OCI-LY3 (cell line): Measurements from ENCODE around the gene IGHMBP2.
A peak's percentile ranks its signal among the peaks of the same experiment; 100 is the strongest.
"Not testable (repeated sequence)": the region's sequence is repeated elsewhere in the genome, so short reads cannot be mapped to it uniquely, and the experiment has no call there.

Source experiments
- H2AFZ ChIP-seq: fragments of 200-600, 300-600 bp; shearing (Covaris generic); 2 replicates; pipeline ENCODE4 v1.6.0; 2014; ENCODE audit warnings: antibody characterized with exemption, low read depth, low read length
- H3K27ac ChIP-seq: fragments of 200-600, 300-600 bp; sonication (generic); 2 replicates; pipeline ENCODE4 v1.5.1; 2014; ENCODE audit warnings: mild to moderate bottlenecking, low read length, moderate library complexity, mixed read lengths
- H3K27me3 ChIP-seq: fragments of 200-600, 300-600 bp; sonication (generic); 2 replicates; pipeline ENCODE4 v1.6.1; 2014; ENCODE audit warnings: low read depth, low read length, mixed read lengths
- H3K36me3 ChIP-seq: fragments of 200-600, 300-600 bp; sonication (generic); replicated peaks from 2 replicates; pipeline ENCODE3; 2014; ENCODE audit warnings: low read depth, low read length, mixed read lengths
- H3K4me1 ChIP-seq: fragments of 300-600, 200-600 bp; sonication (generic); 2 replicates; pipeline ENCODE4 v1.6.1; 2014; ENCODE audit warnings: low read length, mixed read lengths
- H3K4me2 ChIP-seq: fragments of 200-600, 300-600 bp; sonication (generic); 2 replicates; pipeline ENCODE4 v1.6.1; 2014; ENCODE audit warnings: low read length, mixed read lengths
- H3K4me3 ChIP-seq: fragments of 300-600, 200-600 bp; sonication (generic); 2 replicates; pipeline ENCODE4 v1.5.1; 2014; ENCODE audit warnings: antibody characterized with exemption, mild to moderate bottlenecking, low read length, moderate library complexity
- H3K79me2 ChIP-seq: fragments of 300-600, 200-600 bp; shearing (Covaris generic); 2 replicates; pipeline ENCODE4 v1.6.1; 2014; ENCODE audit warnings: mild to moderate bottlenecking, low read length, mixed read lengths
- H3K9ac ChIP-seq: fragments of 300-600, 200-600 bp; shearing (Covaris generic); 2 replicates; pipeline ENCODE4 v1.6.0; 2014; ENCODE audit warnings: mild to moderate bottlenecking, low read length, moderate library complexity
- H3K9me3 ChIP-seq: fragments of 200-600, 300-600 bp; shearing (Covaris generic); 2 replicates; pipeline ENCODE4 v1.6.1; 2014; ENCODE audit warnings: low read length, mixed read lengths; ENCODE audit not compliant: insufficient read depth
- H4K20me1 ChIP-seq: fragments of 200-600, 300-600 bp; sonication (generic); 2 replicates; pipeline ENCODE4 v1.6.1; 2016; ENCODE audit warnings: low read length, mixed read lengths; ENCODE audit not compliant: insufficient read depth
- EZH2phosphoT487 ChIP-seq: fragments of 200-600 bp; shearing (Covaris generic); IDR thresholded peaks from 2 replicates; pipeline ENCODE4 v1.6.1; 2018; ENCODE audit warnings: antibody characterized with exemption, mixed run types, low read depth
- TF ChIP-seq, protein P1 (sequence below): fragments of 200-600, 300-600 bp; sonication (generic); IDR thresholded peaks from 2 replicates; pipeline ENCODE4 v1.5.1; 2014; ENCODE audit warnings: antibody characterized with exemption, low read length, low read depth

IGHMBP2 gene

DNA sequence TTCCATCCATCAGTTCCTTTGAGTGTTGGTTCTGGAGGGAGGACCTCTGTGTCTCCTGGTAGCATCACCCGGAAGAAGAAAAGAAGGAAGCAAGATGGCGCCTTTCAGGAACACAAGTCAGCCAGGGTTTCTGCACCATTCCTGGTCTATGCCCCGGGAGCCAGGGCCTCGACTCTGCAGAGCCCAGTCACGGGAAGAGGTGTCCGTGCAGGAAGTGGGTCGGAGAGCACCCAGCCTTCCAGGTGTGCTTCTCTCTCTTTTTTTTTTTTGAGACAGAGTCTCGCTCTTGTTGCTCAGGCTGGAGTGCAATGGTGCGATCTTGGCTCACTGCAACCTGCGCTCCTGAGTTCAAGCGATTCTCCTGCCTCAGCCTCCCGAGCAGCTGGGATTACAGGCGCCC is 21.3 kb upstream of the IGHMBP2 start:
- H3K4me3 ChIP-seq = no peak overlapping the region
- no peak overlapping the region for H3K9ac ChIP-seq
- H3K4me1 ChIP-seq = no peaks in the 10 kb centered on the region
- no peaks in the 10 kb centered on the region for H3K79me2 ChIP-seq
- no peaks in the 10 kb centered on the region for H3K9me3 ChIP-seq
- no peak overlapping the region for H2AFZ ChIP-seq
- H4K20me1 ChIP-seq = no peaks in the 10 kb centered on the region
- no peaks in the 10 kb centered on the region for H3K36me3 ChIP-seq
- H3K27me3 ChIP-seq = no peaks in the 10 kb centered on the region
- H3K27ac ChIP-seq = no peak overlapping the region
- no peak overlapping the region for H3K4me2 ChIP-seq
- no peak for TF ChIP-seq EZH2phosphoT487
- TF ChIP-seq, protein P1, sequence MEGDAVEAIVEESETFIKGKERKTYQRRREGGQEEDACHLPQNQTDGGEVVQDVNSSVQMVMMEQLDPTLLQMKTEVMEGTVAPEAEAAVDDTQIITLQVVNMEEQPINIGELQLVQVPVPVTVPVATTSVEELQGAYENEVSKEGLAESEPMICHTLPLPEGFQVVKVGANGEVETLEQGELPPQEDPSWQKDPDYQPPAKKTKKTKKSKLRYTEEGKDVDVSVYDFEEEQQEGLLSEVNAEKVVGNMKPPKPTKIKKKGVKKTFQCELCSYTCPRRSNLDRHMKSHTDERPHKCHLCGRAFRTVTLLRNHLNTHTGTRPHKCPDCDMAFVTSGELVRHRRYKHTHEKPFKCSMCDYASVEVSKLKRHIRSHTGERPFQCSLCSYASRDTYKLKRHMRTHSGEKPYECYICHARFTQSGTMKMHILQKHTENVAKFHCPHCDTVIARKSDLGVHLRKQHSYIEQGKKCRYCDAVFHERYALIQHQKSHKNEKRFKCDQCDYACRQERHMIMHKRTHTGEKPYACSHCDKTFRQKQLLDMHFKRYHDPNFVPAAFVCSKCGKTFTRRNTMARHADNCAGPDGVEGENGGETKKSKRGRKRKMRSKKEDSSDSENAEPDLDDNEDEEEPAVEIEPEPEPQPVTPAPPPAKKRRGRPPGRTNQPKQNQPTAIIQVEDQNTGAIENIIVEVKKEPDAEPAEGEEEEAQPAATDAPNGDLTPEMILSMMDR = no peak

DNA sequence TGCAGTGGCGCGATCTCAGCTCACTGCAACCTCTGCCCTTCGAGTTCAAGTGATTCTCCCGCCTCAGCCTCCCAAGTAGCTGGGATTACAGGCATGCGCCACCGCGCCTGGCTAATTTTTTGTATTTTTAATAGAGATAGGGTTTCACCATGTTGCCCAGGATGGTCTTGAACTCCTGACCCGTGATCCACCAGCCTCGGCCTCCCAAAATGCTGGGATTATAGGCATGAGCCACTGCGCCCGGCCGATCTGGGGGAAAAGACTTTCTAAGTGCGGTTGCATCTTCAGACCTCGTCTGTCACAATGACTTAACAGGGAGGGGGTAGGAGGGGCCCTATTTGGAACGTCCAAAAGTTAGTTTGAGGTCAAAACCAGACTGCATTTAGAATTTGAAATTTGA is 18.9 kb upstream of the IGHMBP2 start:
- not testable (repeated sequence) for H2AFZ ChIP-seq, H3K4me3 ChIP-seq, H4K20me1 ChIP-seq, H3K36me3 ChIP-seq, H3K4me1 ChIP-seq, H3K27ac ChIP-seq, H3K27me3 ChIP-seq, H3K4me2 ChIP-seq, H3K79me2 ChIP-seq, H3K9ac ChIP-seq, H3K9me3 ChIP-seq

DNA sequence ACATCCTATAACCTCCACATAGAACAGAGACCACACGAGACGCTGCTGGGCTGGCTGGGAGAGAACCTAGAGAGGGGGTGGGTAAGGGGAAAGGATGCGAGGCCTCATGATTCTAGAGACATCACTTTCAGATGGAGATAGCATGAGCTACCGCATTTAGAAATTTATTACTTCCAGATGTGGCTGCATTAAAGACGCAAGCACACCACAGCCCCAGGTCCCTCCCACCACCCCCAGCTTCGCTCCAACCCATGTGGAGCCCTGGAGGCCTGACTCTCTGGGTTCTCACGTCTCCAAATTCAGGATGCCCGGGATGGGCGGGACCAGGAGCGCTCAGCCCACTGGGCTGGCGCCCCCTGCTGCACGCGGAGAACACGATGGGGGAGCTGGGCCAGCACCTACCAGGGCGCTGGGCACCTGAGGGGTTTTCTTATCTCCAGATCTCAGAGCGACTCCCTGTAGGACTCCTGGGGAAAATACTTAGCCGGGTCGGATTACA is 13.7 kb upstream of the IGHMBP2 start:
- Histone ChIP-seq H4K20me1 (peaks cover 4% of the 10 kb centered on the region; the same call in 1 of the 2 replicates), H3K4me1 (no peaks in the 10 kb centered on the region), H3K4me2 (no peak overlapping the region), H3K4me3 (no peak overlapping the region), H3K27me3 (no peaks in the 10 kb centered on the region), H3K27ac (no peak overlapping the region), H3K79me2 (no peaks in the 10 kb centered on the region), H3K9ac (no peak overlapping the region), H3K9me3 (no peaks in the 10 kb centered on the region), H2AFZ (no peak overlapping the region), H3K36me3 (peaks cover 38% of the 10 kb centered on the region)
- TF ChIP-seq EZH2phosphoT487 = no peak
- TF ChIP-seq, protein P1 = peak; percentile 43

DNA sequence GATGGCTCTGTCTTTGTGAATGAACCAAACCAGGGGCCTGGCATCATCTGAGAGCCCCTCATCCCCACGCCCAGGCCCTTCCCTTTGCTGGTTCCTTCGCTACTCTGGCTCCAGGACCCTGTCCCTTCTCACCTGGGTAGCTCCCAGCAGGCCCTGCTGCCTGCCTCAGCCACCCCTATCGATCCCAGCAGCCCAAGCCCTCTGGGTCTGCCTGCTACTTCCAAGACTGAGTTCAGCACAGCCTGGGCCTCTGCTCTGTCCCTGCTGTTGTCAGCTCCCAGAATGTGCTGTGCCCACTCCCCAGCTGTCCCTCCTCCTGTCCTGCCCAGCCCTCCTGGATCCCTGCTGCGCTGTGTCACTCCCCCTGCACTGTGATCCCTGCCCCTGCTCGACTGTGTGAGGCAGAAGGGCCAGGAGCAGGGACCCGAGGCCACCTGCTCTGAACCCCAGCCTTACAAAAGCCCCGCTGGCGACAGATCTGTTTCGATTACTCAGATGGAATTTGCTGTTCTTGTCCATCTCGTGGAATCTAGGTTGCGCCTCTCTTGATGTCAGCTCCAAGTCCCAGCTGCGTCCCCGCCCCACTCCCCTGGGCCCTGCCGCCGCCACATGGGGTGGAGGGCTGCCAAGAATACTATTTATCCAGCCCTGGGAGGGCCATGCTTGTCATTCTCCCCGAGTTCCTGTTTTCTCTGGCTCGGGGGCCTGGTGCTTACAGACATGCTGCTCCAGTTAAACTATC is 13.0 kb upstream of the IGHMBP2 start:
- Histone ChIP-seq H3K36me3 (peaks cover 40% of the 10 kb centered on the region), H3K27ac (no peak overlapping the region), H3K9me3 (no peaks in the 10 kb centered on the region), H2AFZ (no peak overlapping the region), H3K27me3 (no peaks in the 10 kb centered on the region), H3K4me2 (no peak overlapping the region), H3K4me3 (no peak overlapping the region), H4K20me1 (peaks cover 4% of the 10 kb centered on the region; the same call in 1 of the 2 replicates), H3K9ac (no peak overlapping the region), H3K79me2 (no peaks in the 10 kb centered on the region), H3K4me1 (no peaks in the 10 kb centered on the region)
- TF ChIP-seq, protein P1 = no peak
- no peak for TF ChIP-seq EZH2phosphoT487
